NCI-H774 (cell line): ENCODE measurements around the gene ACLY.
"Not testable (repeated sequence)": the region's sequence is repeated elsewhere in the genome, so short reads cannot be mapped to it uniquely, and the experiment has no call there.

Experiments used
- DNase-seq: peaks from one replicate; lab custom pipeline; 2025; lab: John Stamatoyannopoulos, UW

Gene ACLY

GRCh38 chr17:41939693-41940090 lies 20.9 kb upstream of the ACLY start:
- no peak for DNase-seq

GRCh38 chr17:41939044-41939692 lies 20.4 kb upstream of the ACLY start:
- no peak for DNase-seq

- DNase-seq, result no peak
These were observed 19.5 kb upstream of the ACLY start for GRCh38 chr17:41937970-41938954.

- no peak for DNase-seq
These were observed 16.9 kb upstream of the ACLY start for GRCh38 chr17:41935641-41936040.

- no peak for DNase-seq
These were observed 14.2 kb upstream of the ACLY start for GRCh38 chr17:41932816-41933389.

- not testable (repeated sequence) for DNase-seq
These were observed 13.0 kb upstream of the ACLY start for GRCh38 chr17:41931715-41932114.

- not testable (repeated sequence) for DNase-seq
These were observed 12.0 kb upstream of the ACLY start for GRCh38 chr17:41930833-41931156.

GRCh38 chr17:41930009-41930832 lies 11.5 kb upstream of the ACLY start, which contains the start of gene ODAD4:
ODAD4 (plus strand) TSS chr17:41930617; CDS start chr17:41930724, 107 bp downstream.
- peak; percentile 99 for DNase-seq

- no peak for DNase-seq
These were observed 10.0 kb upstream of the ACLY start for GRCh38 chr17:41928693-41929251.

GRCh38 chr17:41925991-41926590 lies 7.3 kb upstream of the ACLY start:
- DNase-seq, result no peak

- no peak for DNase-seq
These were observed 1.8 kb upstream of the ACLY start for GRCh38 chr17:41920580-41920955.

- no peak for DNase-seq
These were observed 1.3 kb upstream of the ACLY start for GRCh38 chr17:41919840-41920579.

- DNase-seq, result peak; percentile 68
These were observed 540 bp upstream of the ACLY start for GRCh38 chr17:41919165-41919817.

- DNase-seq, result peak; percentile 43
These were observed 955 bp downstream of the ACLY start for GRCh38 chr17:41917679-41918313.

GRCh38 chr17:41917192-41917591 lies 1.6 kb downstream of the ACLY start:
- no peak for DNase-seq

- DNase-seq, result no peak
These were observed 3.2 kb downstream of the ACLY start for GRCh38 chr17:41915566-41915965.

- DNase-seq, result no peak
These were observed 3.7 kb downstream of the ACLY start for GRCh38 chr17:41915020-41915419.

- DNase-seq, result no peak
These were observed 4.4 kb downstream of the ACLY start for GRCh38 chr17:41914358-41914766.

- DNase-seq, result no peak
These were observed 5.0 kb downstream of the ACLY start for GRCh38 chr17:41913798-41914197.

- no peak for DNase-seq
These were observed 5.8 kb downstream of the ACLY start for GRCh38 chr17:41912925-41913324.
